ENCODE results near the gene SMARCC2.
A peak's percentile ranks its signal among the peaks of the same experiment; 100 is the strongest.

SMARCC2 gene

DNA sequence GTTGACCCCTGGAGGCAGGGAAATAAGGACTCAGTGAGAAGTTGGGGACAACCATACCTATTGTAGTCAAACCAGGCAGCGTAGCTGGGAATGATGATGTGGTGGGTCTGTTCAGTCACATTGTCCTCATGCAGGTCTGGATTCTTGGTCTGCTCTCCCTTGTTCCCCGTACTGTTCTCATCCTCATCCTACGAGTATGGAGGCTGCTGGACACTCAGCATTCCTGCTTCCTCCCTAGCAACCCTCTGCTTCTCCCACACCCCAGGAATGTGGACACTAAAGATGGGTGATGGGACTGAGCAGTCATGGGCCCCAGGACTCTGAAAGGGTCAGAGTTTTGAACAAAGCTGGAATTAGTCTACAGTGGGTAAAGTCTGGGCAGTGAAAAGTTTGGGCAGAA lies 10.9 kb downstream of the SMARCC2 start:
- no peak for TF ChIP-seq ZNF221 (tag by site-specific recombination; IDR thresholded peaks at IDR 0.05; ENCODE audit: borderline replicate concordance)
- no peak for TF ChIP-seq HIC1 (tag by site-specific recombination; IDR thresholded peaks at IDR 0.05)
- TF ChIP-seq ZNF501 (tag by site-specific recombination; IDR thresholded peaks at IDR 0.05): no peak
- no peaks in the 10 kb centered on the region for H3K4me1 ChIP-seq (ENCODE audit: control insufficient read depth, insufficient read depth, low read length)
- no peaks in the 10 kb centered on the region for H3K9me3 ChIP-seq (ENCODE audit: control insufficient read depth, insufficient read depth, low read depth, low read length)
- peaks cover 83 to 88% of the 10 kb centered on the region in 2 experiments for H3K36me3 ChIP-seq (ENCODE audit: control insufficient read depth in 2 of 2, insufficient read depth in 1 of 2, low read length in 2 of 2)
- CTCF ChIA-PET: interaction anchor here (0.6 to 4.5 kb wide), 2 partner anchors 10 to 441 kb away, joined by 3 to 32 read pairs; partner anchors contain the start of gene SMARCC2
- no peak overlapping the region for H3K27ac ChIP-seq (ENCODE audit: extremely low read depth, low read depth, low read length)
- POLR2A ChIA-PET: interaction anchor here (2.9 kb wide), 1 partner anchor 11 kb away, joined by 8 read pairs; the partner anchor contains the start of gene SMARCC2
- H3K4me3 ChIP-seq (ENCODE audit: low read depth, low read length): no peak overlapping the region

DNA sequence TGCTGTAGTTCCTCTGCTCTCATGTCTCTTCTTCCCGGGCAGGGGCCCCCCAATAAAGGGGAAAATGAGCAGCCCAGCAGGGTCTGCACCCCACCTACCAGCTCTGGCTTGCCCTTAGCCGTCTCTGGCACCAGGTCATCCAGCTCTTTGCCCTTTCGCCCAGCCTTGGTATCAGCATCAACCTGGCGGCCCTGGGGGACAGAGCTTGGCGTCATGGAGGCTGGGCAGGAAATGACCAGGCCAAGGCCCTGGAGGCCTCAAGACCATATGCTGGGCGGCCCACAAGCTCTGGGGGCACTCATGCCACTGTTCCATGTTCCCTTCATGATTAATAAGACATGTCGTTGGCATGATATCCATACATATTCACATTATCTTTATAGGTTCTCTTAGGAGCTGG lies 16.4 kb downstream of the SMARCC2 start:
- no peaks in the 10 kb centered on the region for H3K4me1 ChIP-seq (ENCODE audit: control insufficient read depth, insufficient read depth, low read length)
- no peak overlapping the region for H3K4me3 ChIP-seq (ENCODE audit: low read depth, low read length)
- CTCF ChIA-PET: interaction anchor here (1.1 kb wide), 1 partner anchor 17 kb away, joined by 4 read pairs; the partner anchor contains the start of gene SMARCC2
- no peak overlapping the region for H3K27ac ChIP-seq (ENCODE audit: extremely low read depth, low read depth, low read length)
- POLR2A ChIA-PET: interaction anchor here (1.0 kb wide), 2 partner anchors 10 to 45 kb away, joined by 3 read pairs; partner anchors contain the start of gene ESYT1
- TF ChIP-seq ZNF544 (tag by site-specific recombination; IDR thresholded peaks at IDR 0.05) (no peak), ZNF121 (tag by site-specific recombination; IDR thresholded peaks at IDR 0.05) (no peak), MZF1 (tag by site-specific recombination; IDR thresholded peaks at IDR 0.05; ENCODE audit: borderline replicate concordance) (no peak), BCL6B (tag by site-specific recombination; IDR thresholded peaks at IDR 0.05) (no peak), ZNF169 (tag by site-specific recombination; IDR thresholded peaks at IDR 0.05) (no peak)
- H3K36me3 ChIP-seq (ENCODE audit: control insufficient read depth in 2 of 2, insufficient read depth in 1 of 2, low read length in 2 of 2): peaks cover 68 to 87% of the 10 kb centered on the region in 2 experiments
- H3K9me3 ChIP-seq (ENCODE audit: control insufficient read depth, insufficient read depth, low read depth, low read length): no peaks in the 10 kb centered on the region

DNA sequence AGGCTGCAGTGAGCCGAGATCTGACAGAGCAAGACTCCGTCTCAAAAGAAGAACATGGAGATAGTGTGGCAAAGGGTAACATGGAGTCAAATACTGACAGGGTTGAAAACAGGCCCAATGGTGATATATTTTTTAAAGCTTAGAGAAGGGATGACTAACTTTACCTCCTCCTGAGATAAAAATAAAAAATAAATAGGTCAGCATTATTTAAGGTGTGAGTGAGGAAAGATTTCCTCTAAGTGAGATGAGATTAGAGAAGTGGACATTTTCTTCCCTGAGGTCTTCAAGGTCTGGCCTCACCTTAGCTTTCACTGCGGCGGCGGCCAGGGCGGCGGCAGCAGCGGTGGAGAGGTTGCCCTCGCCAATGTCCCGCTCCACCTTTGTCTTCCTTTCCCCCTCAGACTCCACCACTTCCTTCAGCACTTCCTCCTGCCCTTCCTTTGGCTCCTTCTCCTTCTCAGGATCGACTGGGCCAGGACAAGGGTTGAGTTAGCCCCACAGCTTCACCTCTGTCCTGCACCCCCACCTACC lies 20.0 kb downstream of the SMARCC2 start:
- H3K9me3 ChIP-seq (ENCODE audit: control insufficient read depth, insufficient read depth, low read depth, low read length): no peaks in the 10 kb centered on the region
- H3K4me3 ChIP-seq (ENCODE audit: low read depth, low read length): no peak overlapping the region
- CTCF ChIA-PET: no interaction called here
- peaks cover 63 to 90% of the 10 kb centered on the region in 2 experiments for H3K36me3 ChIP-seq (ENCODE audit: control insufficient read depth in 2 of 2, insufficient read depth in 1 of 2, low read length in 2 of 2)
- POLR2A ChIA-PET: interaction anchor here (1.1 kb wide), 1 partner anchor 51 kb away, joined by 4 read pairs; the partner anchor contains the start of gene ZC3H10
- no peak overlapping the region for H3K27ac ChIP-seq (ENCODE audit: extremely low read depth, low read depth, low read length)
- no peaks in the 10 kb centered on the region for H3K4me1 ChIP-seq (ENCODE audit: control insufficient read depth, insufficient read depth, low read length)
- TF ChIP-seq PRDM1 (tag by site-specific recombination; IDR thresholded peaks at IDR 0.05) (0 out of 2 replicates have a peak, but pooled peaks have one; percentile 11), ZSCAN18 (tag by site-specific recombination; IDR thresholded peaks at IDR 0.05) (no peak)

- Histone ChIP-seq H3K4me3 (ENCODE audit: low read depth, low read length) (no peak overlapping the region), H3K27ac (ENCODE audit: extremely low read depth, low read depth, low read length) (no peak overlapping the region), H3K36me3 (ENCODE audit: control insufficient read depth in 2 of 2, insufficient read depth in 1 of 2, low read length in 2 of 2) (peaks cover 53 to 93% of the 10 kb centered on the region in 2 experiments), H3K4me1 (ENCODE audit: control insufficient read depth, insufficient read depth, low read length) (no peaks in the 10 kb centered on the region), H3K9me3 (ENCODE audit: control insufficient read depth, insufficient read depth, low read depth, low read length) (no peaks in the 10 kb centered on the region)
- ChIA-PET POLR2A (interaction anchor here (0.6 to 2.3 kb wide), 5 partner anchors 17 to 101 kb away, joined by 3 to 8 read pairs (median 5); partner anchors contain the start of genes ESYT1, SMARCC2 and ZC3H10), CTCF (interaction anchor here (1.2 to 1.8 kb wide), 2 partner anchors 24 to 47 kb away, joined by 4 to 5 read pairs; partner anchors contain the start of genes SMARCC2 and ZC3H10)
- TF ChIP-seq ZFP37 (tag by site-specific recombination; IDR thresholded peaks at IDR 0.05): no peak
- TF ChIP-seq ZNF394 (tag by site-specific recombination; IDR thresholded peaks at IDR 0.05; ENCODE audit: borderline replicate concordance): peak; percentile 26; the same call in 1 of the 2 replicates
- TF ChIP-seq ZIC2 (tag by site-specific recombination; IDR thresholded peaks at IDR 0.05): peak; percentile 86
- TF ChIP-seq GLIS2 (tag by site-specific recombination; IDR thresholded peaks at IDR 0.05): peak; percentile 87
- TF ChIP-seq ZSCAN18 (tag by site-specific recombination; IDR thresholded peaks at IDR 0.05): no peak
- peak; percentile 71 for TF ChIP-seq GLIS1 (tag by site-specific recombination; IDR thresholded peaks at IDR 0.05)
These were observed 23.9 kb downstream of the SMARCC2 start for GRCh38 chr12:56165369-56165768.

All from HEK293 (cell line).